Measurements from ENCODE around the gene CDRT4.

- TF ChIP-seq CTCF (IDR thresholded peaks at IDR 0.05): no peak
- no peak for TF ChIP-seq POLR2A (IDR thresholded peaks at IDR 0.05)
Measured at GRCh38 chr17:15478845-15479244, 11.4 kb upstream of the CDRT4 start.
